HEK293T (cell line): ENCODE data around the gene CAT.

Experiments used
- ARNT ChIP-seq: fragments of 450-650 bp; IDR thresholded peaks from 2 replicates; pipeline ENCODE4 v1.6.1; 2017; ENCODE audit warnings: mild to moderate bottlenecking
- ELF4 ChIP-seq: fragments of 450-650 bp; IDR thresholded peaks from 2 replicates; pipeline ENCODE4 v1.6.1; 2017; ENCODE audit warnings: antibody characterized with exemption
- FOXK2 ChIP-seq: fragments of 450-650 bp; IDR thresholded peaks from 2 replicates; pipeline ENCODE4 v1.6.1; 2016; ENCODE audit warnings: mild to moderate bottlenecking
- HDGF ChIP-seq: fragments of 450-650 bp; IDR thresholded peaks from 2 replicates; pipeline ENCODE4 v1.6.1; 2017; ENCODE audit warnings: antibody characterized with exemption, borderline replicate concordance
- SP1 ChIP-seq: fragments of 450-650 bp; IDR thresholded peaks from 2 replicates; pipeline ENCODE4 v1.6.1; 2017
- SUZ12 ChIP-seq: fragments of 450-650 bp; IDR thresholded peaks from 2 replicates; pipeline ENCODE4 v1.6.1; 2016; ENCODE audit warnings: mild to moderate bottlenecking

DNA sequence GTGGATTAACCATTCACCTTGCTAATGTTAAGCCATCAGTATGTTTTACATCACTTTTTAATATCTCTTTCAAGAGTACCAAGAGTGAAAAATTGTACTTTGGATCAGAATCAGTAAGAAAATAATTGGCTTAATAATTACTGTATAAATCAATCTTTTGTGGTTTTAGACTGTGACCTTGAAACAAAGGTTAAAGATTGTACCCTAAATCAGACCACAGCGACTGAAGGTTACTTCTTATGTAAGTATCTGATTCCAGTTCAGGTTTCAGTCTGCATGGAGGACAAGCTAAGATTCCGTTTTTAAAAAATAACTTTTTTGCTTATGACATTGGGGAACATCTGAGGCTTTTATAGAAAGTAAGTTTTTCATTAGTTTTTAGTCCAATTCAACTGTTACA, 18.9 kb downstream of the CAT start:
- TF ChIP-seq ARNT (no peak), SP1 (no peak), ELF4 (no peak), HDGF (no peak), SUZ12 (no peak), FOXK2 (no peak)
